ENCODE results near the gene RLBP1.

The RLBP1 gene

DNA sequence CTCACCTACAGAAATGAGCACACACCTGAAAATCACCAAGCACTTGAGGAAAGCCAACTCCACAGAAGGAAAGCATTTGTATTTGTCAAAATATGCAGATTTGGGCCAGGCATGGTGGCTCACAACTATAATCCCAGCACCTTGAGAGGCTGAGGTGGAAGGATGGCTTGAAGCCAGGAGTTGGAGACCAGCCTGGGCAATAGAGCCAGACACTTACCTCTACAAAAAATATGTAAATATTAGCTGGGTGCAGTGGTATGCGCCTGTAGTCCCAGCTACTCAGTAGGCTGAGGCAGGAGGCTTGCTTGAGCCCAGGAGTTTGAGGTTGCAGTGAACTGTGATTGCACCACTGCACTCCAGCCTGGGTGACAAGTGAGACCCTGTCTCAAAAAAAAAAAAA lies 12.3 kb downstream of the RLBP1 start:
- Histone ChIP-seq H3K9me3 (ENCODE audit: insufficient read depth, low read depth, low read length) (no peaks in the 10 kb centered on the region), H3K9me2 (replicated peaks; ENCODE audit: low read depth, low read length) (no peaks in the 10 kb centered on the region), H3K27me3 (ENCODE audit: insufficient read depth, low read length, poor library complexity, severe bottlenecking) (no peaks in the 10 kb centered on the region), H3F3A (ENCODE audit: low read depth) (no peaks in the 10 kb centered on the region), H2AFZ (ENCODE audit: low read length) (no peak overlapping the region), H3K9ac (ENCODE audit: low read depth, low read length, poor library complexity, severe bottlenecking) (no peak overlapping the region), H3K4me1 (ENCODE audit: insufficient read depth, low read length, poor library complexity, severe bottlenecking) (peaks cover 35% of the 10 kb centered on the region), H4K20me1 (ENCODE audit: insufficient read depth, low read length, poor library complexity, severe bottlenecking) (no peaks in the 10 kb centered on the region), H3K36me3 (ENCODE audit: insufficient read depth, low read length) (no peaks in the 10 kb centered on the region), H3K4me2 (ENCODE audit: low read depth, low read length, poor library complexity, severe bottlenecking) (no peak overlapping the region), H3K4me3 (ENCODE audit: low read length, poor library complexity, severe bottlenecking) (no peak overlapping the region), H3K79me2 (ENCODE audit: insufficient read depth, low read length) (no peaks in the 10 kb centered on the region)
- TF ChIP-seq EZH2phosphoT487 (IDR thresholded peaks at IDR 0.05; ENCODE audit: borderline replicate concordance) (no peak), CTCF (conservative IDR thresholded peaks at IDR 0.05; ENCODE audit: low read length) (no peak)

- Histone ChIP-seq H3K36me3 (ENCODE audit: insufficient read depth, low read length) (no peaks in the 10 kb centered on the region), H4K20me1 (ENCODE audit: insufficient read depth, low read length, poor library complexity, severe bottlenecking) (no peaks in the 10 kb centered on the region), H3K9ac (ENCODE audit: low read depth, low read length, poor library complexity, severe bottlenecking) (no peak overlapping the region), H3K27me3 (ENCODE audit: insufficient read depth, low read length, poor library complexity, severe bottlenecking) (no peaks in the 10 kb centered on the region), H3K4me2 (ENCODE audit: low read depth, low read length, poor library complexity, severe bottlenecking) (no peak overlapping the region), H3K9me2 (replicated peaks; ENCODE audit: low read depth, low read length) (no peaks in the 10 kb centered on the region), H3K4me3 (ENCODE audit: low read length, poor library complexity, severe bottlenecking) (no peak overlapping the region), H3K4me1 (ENCODE audit: insufficient read depth, low read length, poor library complexity, severe bottlenecking) (peaks cover 43% of the 10 kb centered on the region), H3K79me2 (ENCODE audit: insufficient read depth, low read length) (no peaks in the 10 kb centered on the region), H3K9me3 (ENCODE audit: insufficient read depth, low read depth, low read length) (no peaks in the 10 kb centered on the region), H3F3A (ENCODE audit: low read depth) (no peaks in the 10 kb centered on the region), H2AFZ (ENCODE audit: low read length) (no peak overlapping the region)
- TF ChIP-seq CTCF (conservative IDR thresholded peaks at IDR 0.05; ENCODE audit: low read length) = no peak
- no peak for TF ChIP-seq EZH2phosphoT487 (IDR thresholded peaks at IDR 0.05; ENCODE audit: borderline replicate concordance)
Measured at GRCh38 chr15:89208256-89208655, 13.1 kb downstream of the RLBP1 start.

- H3K36me3 ChIP-seq (ENCODE audit: insufficient read depth, low read length) = no peaks in the 10 kb centered on the region
- H3K9ac ChIP-seq (ENCODE audit: low read depth, low read length, poor library complexity, severe bottlenecking) = no peak overlapping the region
- H3K27me3 ChIP-seq (ENCODE audit: insufficient read depth, low read length, poor library complexity, severe bottlenecking) = no peaks in the 10 kb centered on the region
- H3K9me3 ChIP-seq (ENCODE audit: insufficient read depth, low read depth, low read length) = no peaks in the 10 kb centered on the region
- peak overlapping the region; percentile 47 for H3K4me2 ChIP-seq (ENCODE audit: low read depth, low read length, poor library complexity, severe bottlenecking)
- peak; percentile 98 for TF ChIP-seq CTCF (conservative IDR thresholded peaks at IDR 0.05; ENCODE audit: low read length)
- TF ChIP-seq EZH2phosphoT487 (IDR thresholded peaks at IDR 0.05; ENCODE audit: borderline replicate concordance) = no peak
- no peaks in the 10 kb centered on the region for H4K20me1 ChIP-seq (ENCODE audit: insufficient read depth, low read length, poor library complexity, severe bottlenecking)
- no peaks in the 10 kb centered on the region for H3K79me2 ChIP-seq (ENCODE audit: insufficient read depth, low read length)
- no peaks in the 10 kb centered on the region for H3K9me2 ChIP-seq (replicated peaks; ENCODE audit: low read depth, low read length)
- H3K4me1 ChIP-seq (ENCODE audit: insufficient read depth, low read length, poor library complexity, severe bottlenecking) = peaks cover 45% of the 10 kb centered on the region
- no peak overlapping the region; the same call in 1 of the 2 replicates for H2AFZ ChIP-seq (ENCODE audit: low read length)
- H3K4me3 ChIP-seq (ENCODE audit: low read length, poor library complexity, severe bottlenecking) = no peak overlapping the region
- H3F3A ChIP-seq (ENCODE audit: low read depth) = no peaks in the 10 kb centered on the region
Measured at GRCh38 chr15:89206908-89207331, 14.5 kb downstream of the RLBP1 start.
